NCI-H524 treated with DMSO at 0.1 percent for 48 hours (cell line): ENCODE data around the gene RPGR.

ENCODE experiments used
- DNase-seq: peaks from one replicate; lab custom pipeline; 2025; lab: John Stamatoyannopoulos, UW

Gene RPGR, protein sequence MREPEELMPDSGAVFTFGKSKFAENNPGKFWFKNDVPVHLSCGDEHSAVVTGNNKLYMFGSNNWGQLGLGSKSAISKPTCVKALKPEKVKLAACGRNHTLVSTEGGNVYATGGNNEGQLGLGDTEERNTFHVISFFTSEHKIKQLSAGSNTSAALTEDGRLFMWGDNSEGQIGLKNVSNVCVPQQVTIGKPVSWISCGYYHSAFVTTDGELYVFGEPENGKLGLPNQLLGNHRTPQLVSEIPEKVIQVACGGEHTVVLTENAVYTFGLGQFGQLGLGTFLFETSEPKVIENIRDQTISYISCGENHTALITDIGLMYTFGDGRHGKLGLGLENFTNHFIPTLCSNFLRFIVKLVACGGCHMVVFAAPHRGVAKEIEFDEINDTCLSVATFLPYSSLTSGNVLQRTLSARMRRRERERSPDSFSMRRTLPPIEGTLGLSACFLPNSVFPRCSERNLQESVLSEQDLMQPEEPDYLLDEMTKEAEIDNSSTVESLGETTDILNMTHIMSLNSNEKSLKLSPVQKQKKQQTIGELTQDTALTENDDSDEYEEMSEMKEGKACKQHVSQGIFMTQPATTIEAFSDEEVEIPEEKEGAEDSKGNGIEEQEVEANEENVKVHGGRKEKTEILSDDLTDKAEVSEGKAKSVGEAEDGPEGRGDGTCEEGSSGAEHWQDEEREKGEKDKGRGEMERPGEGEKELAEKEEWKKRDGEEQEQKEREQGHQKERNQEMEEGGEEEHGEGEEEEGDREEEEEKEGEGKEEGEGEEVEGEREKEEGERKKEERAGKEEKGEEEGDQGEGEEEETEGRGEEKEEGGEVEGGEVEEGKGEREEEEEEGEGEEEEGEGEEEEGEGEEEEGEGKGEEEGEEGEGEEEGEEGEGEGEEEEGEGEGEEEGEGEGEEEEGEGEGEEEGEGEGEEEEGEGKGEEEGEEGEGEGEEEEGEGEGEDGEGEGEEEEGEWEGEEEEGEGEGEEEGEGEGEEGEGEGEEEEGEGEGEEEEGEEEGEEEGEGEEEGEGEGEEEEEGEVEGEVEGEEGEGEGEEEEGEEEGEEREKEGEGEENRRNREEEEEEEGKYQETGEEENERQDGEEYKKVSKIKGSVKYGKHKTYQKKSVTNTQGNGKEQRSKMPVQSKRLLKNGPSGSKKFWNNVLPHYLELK

DNA sequence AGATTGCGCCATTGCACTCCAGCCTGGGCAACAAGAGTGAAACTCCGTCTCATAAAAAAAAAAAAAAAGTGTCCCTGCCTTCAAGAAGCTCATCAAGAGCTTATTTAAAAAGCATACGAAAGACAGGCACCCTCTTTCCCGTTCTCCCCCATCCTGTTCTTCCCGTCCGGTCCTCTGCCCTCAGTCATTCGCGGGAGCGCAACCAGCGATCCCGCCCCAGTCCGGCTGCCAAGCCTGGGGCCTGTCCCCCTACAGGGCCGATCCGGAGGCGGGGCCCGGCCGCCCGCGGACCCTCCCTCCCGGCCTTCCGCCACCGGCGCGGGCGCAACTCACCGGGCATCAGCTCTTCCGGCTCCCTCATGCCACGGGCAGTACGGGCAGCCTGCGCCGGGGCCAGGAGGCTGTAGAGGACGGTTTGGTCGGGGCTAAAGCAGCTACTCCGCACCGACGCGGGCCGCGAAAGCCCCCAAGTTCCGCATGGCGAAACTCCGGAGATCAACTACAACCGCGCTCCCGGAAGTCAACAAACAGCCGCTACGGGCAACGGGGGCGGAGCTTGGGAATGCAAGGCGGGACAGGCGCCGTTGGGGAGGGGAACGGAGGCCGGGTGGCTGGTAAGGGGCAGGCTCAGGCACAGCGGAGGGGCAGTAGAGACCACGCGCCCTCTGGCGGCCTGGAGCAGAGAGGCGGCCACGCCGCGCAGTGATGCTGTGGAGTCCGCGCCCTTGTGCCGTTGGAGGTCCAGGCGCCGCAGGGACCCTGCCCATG, at the start of gene RPGR:
TSS of gene RPGR (minus strand) at position 503 of the 768 bp plus-strand sequence. CDS start at position 361, 142 bp downstream.
- peak; percentile 57 for DNase-seq

DNA sequence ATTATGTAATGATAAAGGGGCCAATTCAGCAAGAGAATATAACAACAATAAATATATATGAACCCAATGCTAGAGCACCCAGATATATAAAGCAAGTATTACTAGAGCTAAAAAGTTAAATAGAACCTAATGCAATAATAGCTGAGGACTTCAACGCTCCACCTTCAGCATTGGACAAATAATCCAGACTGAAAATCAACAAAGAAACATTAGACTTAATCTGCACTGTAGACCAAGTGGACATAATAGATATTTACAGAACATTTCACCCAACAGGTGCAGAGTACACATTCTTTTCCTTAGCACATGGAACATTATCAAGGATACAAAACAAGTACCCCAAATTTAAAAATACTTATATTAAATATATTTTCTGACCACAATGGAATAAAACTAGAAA, 49.4 kb upstream of the RPGR start:
- no peak for DNase-seq

DNA sequence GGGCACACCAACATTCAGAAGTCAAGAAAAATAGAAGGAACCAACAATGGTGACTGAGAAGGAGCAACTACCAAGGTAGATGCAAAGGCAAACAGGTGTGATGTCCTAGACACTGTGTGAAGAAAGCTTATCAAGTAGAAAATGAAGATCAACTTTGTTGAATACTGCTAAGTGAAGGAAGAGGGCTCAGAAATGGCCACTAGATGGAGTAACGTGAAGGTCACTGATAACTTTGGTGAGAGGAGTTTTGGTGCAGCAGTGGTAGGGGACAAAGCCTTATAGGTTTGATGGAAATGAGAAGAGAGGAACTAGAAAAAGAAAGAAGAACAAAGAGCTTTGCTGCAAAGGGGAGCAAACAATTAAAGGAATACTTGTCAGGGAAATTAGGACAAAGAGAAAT, 48.6 kb upstream of the RPGR start:
- no peak for DNase-seq

DNA sequence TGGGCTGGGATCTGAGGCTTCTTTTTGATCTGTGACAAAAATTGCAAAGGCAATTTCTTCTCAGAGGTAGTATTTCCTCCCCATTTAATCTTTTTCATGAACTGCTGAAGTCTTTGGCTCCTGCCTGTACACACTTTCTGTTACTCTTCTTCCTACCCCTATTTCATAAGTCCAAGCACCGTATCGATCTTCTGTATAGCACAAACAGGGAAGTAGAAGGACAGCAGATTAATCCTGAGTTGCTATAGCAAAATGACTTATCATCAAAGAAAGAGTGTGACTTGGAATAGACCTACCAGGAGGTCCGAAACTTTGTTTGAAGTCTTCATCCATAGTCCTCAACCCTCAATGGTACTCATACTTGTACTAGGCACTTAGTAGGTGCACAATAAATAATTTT, 47.1 kb upstream of the RPGR start:
- no peak for DNase-seq

DNA sequence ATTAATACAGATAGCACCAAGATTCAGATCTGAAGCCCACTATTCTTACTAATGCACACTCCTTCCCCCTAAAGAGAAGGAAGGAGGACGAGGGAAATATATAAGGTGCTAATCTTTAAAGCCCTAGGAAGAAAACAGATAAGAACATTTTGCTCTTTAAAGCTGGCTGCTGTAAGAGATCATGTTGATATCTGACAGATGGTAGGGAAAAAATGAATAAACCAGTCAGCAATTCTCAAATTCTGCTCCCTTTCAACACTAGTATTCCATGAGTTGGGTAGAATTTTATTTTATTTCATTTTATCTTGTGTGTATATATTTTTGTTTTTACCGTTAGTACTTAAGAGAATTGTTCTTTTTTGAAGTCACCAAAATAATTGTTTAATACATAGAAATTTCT, 44.3 kb upstream of the RPGR start:
- DNase-seq: no peak

DNA sequence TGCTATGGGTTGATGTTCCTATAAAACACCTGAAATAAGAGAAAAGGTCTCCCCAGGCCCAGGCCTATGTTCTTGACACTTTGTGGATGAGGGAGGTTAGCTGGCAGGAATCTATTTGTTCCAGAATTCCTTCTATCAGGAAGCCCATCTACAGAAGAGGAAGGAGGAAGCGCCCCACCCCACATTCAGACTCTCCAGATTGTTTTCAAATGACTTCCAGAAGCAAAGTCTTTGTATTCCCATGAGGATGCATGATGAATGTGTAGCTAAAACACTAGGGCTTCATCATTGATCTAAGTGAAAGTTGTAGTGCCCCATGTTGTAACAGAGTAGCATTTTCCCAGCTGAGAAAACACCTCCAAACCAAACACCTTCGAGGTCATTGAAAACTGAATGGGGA, 41.5 kb upstream of the RPGR start:
- no peak for DNase-seq

DNA sequence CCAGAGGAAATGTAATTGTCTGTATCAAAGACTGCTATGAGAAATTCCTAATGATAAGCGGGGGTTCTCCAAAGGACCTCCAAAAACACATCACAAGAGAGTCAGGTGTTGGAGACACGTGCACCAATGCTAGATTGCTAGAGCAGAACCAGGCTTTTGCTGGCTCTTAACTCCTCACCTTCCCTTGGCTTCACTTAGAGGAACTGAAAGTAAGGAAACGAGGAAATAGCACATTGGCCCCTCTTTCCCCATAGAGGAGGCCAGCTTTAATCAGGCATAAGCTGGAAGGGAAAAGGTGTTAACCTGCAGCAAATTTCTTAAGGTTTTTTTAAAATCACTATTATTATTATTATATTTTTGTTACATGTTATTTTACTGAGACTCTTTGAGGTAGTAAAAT, 38.6 kb upstream of the RPGR start:
- DNase-seq: no peak

DNA sequence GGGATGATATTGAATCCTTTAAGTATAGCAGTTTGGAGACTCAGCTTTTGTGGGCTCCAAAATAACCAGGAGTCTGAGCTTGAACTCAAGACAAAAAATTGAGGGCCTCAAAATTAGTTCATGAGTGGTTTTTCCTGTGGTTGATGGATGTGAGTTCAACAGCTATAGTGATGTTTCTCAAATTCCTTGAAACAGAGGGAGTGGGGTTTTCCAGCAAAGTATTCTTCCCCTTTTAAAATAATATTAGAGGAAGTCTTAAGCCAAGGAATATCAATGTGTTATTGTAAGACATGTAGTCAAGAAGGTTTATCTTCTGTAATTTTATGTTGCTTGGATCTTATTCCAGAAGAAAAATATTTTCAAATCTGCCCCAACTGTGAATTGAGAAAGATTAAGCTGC, 35.7 kb upstream of the RPGR start:
- no peak for DNase-seq

DNA sequence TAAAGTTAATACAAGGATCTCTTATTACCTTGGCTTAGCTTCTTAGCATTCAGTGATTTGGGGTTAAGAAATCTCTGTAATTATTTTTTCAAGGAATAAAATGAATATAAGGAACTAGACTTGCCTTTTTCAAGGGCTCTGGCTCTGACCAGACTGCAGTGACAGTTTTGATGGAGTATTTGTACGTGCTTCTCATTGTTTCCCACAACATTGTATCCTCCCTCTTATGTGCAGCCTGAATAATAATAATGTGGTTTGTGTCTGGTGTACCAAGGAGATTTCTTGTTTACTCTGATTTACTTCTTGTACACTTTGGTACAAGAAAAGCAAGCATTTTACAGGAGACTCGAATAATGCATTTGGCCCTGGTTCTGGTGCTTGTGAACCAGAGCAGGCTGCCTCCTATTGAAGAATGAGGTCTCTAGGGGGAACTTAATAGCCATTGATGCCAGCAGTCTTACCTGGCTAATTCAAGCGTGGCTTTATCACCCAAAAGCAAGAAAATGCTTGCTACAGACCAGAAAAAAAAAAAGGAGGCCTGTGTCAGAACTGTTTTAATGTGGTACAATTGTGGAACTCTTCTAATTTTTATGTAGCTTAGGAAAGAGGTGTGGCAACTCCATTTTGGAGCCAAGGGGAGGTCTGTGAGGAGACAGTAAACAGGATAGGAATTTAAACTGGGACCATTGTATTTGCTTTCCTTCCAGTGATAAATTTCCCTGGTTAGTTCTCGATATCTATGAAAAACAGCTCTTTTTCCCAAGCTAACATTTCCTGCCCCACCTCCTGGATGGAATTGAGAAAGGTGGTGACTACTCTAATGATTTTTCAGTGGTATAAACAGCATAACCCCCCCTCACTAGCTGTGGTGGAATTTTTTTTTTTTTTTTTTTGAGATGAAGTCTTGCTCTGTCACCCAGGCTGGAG, 30.7 kb upstream of the RPGR start:
- DNase-seq: no peak

DNA sequence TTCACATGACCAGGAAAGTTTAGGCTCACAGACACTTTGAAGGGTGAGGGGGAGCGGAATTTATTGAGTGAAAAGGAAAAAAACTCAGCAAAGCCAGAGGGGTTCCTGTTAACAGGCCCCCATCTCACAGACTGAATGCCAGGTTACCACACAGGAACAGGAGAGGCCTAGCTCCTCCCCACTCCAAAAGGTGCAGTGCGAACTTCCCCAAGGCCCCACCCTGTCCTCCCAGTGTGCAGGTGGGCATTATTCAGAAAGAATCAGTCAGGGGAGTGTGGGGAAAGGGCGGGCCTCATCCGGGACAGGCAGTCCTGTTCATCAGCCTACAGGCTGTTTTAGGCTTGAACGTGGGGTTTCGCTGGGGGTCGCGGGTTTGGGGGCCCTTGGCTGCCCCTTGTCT, 29.1 kb upstream of the RPGR start:
- no peak for DNase-seq

DNA sequence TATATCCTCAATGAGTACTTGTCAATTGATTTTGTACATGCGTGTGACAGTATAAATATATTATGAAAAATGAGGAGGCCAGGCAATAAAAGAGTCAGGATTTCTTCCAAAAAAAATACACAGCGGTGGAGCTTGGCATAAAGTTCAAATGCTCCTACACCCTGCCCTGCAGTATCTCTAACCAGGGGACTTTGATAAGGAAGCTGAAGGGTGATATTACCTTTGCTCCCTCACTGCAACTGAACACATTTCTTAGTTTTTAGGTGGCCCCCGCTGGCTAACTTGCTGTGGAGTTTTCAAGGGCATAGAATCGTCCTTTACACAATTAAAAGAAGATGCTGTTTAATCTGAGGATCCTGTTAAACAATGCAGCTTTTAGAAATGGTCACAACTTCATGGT, 25.1 kb upstream of the RPGR start, which contains the start of gene OTC:
TSS of gene OTC (plus strand) at position 243 of the 400 bp plus-strand sequence. CDS start at position 336, 93 bp downstream.
- DNase-seq: no peak

DNA sequence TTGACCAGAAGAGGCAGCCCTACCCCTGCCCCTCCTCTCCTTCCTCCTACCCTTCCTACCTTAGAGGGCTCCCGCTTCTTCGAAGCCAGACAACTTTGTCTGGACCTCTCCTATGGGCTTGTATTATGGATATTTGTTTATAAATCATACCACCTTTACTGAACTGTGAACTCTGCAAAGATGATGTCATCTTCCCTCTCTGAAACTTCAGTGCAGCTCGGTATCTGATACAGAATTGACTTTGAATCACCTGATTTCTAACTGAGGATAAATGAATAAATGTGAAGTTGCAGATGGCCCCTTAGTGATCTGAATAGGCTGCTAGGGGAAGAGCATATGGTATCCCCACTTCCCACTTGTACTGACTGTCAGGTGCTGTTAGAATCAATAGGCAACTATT, 24.0 kb upstream of the RPGR start:
- no peak for DNase-seq

DNA sequence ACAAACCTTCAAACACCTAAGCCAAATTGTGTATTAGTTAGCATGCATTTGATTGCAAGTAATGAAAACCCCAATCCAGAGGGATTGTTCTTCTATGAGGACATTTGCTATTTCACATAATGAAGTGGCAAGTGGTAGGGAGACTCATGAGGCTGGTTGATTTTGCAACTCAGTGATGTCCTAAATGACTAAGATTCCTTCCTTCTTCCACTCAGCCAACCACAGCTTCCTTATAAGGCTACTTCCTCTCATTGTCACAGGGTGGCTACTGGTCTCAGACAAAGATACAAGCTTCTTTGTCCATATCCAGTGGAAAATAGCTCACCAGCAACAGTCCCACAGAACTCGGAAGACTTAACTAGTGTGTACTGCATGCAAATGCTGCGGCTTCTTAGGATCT, 19.8 kb upstream of the RPGR start:
- no peak for DNase-seq

DNA sequence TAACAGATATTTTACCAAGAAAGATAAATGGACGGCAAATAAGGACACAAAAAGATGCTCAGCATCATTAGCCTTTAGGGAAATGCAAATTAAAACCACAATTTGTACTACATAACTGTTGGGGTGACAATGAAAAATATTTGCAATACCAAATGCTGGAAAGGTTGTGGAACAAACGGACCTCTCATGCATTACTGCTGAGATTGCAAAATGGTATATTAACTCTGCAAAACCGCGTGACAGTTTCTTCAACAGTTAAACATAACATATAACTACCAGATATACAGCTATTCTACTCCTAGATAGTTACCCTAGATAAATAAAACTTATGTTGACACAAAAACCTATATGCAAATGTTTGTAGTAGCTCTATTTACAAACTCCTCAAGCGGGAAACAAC, 18.8 kb upstream of the RPGR start:
- DNase-seq: no peak

DNA sequence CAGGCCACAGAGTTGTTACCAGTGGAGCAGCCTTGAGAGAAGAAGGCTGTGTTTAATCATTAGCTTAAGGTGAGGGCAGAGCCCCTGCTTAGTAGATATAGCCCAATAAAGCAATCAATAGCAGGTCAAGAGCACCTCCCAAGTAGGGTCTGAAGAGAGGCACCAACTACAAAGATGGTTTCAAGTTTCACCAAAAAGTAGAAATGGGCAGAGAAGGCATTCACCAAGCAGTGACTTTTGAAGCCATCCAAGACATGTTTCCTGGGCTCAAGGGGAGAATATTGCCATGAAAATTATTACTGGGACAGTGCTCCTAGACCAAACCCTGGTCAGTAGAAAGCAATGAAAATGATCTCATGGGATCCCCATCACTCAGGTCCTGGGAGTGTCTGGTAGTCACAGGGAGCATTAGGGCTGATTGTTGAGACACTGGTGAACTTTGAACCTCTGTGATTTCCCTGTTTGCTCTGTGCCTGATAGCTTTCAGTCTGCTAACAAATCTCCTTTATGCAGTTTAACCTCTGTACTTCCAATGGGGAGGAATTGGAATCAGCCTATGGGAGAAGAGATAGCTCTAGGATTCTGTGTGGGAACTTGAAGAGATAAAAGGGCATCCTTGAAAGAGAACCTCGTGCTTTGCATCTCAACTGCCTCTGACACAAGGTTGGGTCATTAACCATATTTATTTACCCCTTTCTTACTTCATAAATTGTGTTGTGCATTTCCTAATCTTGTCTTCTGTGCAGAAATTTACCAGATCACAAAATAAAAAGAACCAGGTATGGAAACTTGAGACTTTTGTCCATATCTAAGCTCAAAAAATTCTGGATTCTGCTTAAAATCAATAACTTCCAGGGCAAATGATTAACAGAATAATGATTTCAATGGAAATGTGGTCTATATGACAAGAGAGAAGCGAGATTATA, 15.8 kb upstream of the RPGR start:
- DNase-seq: no peak

DNA sequence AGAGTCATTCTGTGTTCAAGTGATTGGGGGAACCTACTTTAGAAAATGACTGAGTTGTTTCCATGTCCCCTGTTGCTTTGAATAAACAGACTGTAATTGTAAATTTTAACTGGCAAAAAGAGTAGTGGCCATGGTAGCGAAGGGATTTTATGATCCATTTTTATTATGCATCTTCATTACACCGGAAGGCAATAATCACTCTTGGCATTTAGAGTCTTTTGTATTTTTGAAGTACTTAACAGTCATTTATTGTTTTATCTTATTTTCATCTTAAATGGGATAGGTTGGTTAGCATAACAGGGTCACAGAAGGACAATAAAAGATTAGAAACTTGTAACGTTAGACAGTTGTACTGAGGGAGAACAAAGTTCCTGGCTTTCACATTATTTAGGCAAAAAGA, 14.1 kb upstream of the RPGR start:
- no peak for DNase-seq

DNA sequence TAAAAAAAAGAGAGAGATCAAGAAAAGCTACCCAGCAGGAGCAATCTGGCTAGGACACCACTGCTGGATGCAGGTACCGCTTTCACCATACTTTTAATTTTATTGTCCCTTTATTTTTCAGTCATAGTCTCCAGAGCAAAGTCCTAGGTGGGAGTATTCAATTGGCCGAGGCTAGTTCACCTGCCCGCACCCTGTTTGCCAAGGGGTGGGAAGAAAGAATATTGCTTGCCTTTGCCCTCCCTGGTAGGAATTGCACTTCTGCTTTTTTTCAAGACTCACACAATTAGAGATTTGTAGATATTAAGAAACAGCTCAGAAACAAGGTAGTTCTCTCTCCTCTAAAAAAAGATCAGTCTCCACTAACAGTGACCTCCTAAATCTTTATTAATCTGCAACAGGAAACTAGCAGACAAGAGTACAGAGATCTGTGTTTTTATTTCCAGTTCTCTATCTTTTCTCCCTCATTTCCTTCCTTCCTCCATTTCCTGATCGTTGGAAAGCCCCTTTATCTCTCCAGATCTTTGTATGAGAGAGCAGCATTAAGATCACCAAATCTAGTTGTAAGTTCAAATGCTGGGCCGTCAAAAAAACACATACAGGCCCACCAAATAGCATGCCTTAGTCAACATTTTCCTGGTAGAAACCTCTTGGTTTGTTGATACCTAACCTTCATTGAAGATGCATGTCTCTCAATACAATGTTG, 9.4 kb upstream of the RPGR start:
- no peak for DNase-seq

DNA sequence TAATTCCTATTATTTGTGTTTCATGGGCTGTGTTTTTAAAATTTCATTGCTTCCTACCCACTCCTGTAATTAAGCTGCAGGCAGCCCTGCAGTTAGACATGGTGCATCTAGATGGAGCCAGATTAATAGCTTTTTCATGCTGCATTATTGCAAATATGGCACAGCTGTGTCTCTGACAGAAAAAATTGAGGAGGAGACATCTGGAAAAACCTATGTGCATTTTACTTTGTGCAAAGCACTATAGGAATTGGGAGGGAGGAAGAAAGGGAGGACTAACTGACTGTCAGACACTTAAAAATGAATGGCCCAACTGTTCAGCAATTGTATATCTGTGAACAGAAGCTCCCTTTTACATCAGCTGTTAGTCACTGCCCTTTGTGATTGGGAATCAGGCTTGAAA, 8.1 kb upstream of the RPGR start:
- no peak for DNase-seq

DNA sequence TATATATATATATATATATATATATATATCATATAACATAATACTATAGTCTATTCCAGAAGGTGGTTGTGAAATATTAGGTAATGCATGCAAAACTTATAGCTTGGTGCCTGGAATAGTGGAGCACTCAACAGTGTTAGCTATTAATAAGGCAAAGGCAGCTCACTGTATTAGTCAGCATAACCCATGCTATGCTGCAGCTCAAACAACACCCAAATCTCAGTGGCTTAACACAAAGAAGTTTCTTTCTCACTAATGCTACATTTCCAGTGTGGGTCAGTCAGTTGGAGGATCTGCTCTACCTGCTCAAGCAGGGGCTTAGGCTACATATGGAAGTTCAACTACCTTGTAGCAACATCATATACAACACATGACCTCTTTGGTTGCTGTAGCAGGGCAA, 5.2 kb upstream of the RPGR start:
- no peak for DNase-seq
